Mammary epithelial cell (primary cell): ENCODE measurements around the gene RNF166.

Experiments
- CTCF ChIP-seq, 2 donors: IDR thresholded peaks in 1 of 2; conservative IDR thresholded peaks in 1 of 2; 2 replicates each; pipeline ENCODE4 v1.5.1; 2011 to 2012; ENCODE audit warnings: inconsistent platforms in 2 of 2, low read length in 2 of 2, mild to moderate bottlenecking in 2 of 2, control low read depth in 1 of 2, low read depth in 1 of 2; ENCODE audit not compliant: insufficient read depth in 1 of 2; ENCODE audit errors: extremely low read depth in 1 of 2
- EZH2 ChIP-seq: IDR thresholded peaks from 2 replicates; pipeline ENCODE4 v1.6.1; 2012; ENCODE audit warnings: low read length, inconsistent platforms, borderline replicate concordance

GRCh38 chr16:88651276-88651988 is 54.8 kb downstream of the RNF166 start:
- TF ChIP-seq CTCF (conservative IDR thresholded peaks at IDR 0.05 in 1 of 2, IDR thresholded peaks at IDR 0.05 in 1 of 2; ENCODE audit: extremely low read depth in 1 of 2, insufficient read depth in 1 of 2, low read depth in 1 of 2, low read length in 2 of 2): no peak
- TF ChIP-seq EZH2: no peak
